ENCODE measurements around the gene CDK2AP2.
"Not testable (repeated sequence)": the region's sequence is repeated elsewhere in the genome, so short reads cannot be mapped to it uniquely, and the experiment has no call there.

The CDK2AP2 gene, protein sequence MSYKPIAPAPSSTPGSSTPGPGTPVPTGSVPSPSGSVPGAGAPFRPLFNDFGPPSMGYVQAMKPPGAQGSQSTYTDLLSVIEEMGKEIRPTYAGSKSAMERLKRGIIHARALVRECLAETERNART

DNA sequence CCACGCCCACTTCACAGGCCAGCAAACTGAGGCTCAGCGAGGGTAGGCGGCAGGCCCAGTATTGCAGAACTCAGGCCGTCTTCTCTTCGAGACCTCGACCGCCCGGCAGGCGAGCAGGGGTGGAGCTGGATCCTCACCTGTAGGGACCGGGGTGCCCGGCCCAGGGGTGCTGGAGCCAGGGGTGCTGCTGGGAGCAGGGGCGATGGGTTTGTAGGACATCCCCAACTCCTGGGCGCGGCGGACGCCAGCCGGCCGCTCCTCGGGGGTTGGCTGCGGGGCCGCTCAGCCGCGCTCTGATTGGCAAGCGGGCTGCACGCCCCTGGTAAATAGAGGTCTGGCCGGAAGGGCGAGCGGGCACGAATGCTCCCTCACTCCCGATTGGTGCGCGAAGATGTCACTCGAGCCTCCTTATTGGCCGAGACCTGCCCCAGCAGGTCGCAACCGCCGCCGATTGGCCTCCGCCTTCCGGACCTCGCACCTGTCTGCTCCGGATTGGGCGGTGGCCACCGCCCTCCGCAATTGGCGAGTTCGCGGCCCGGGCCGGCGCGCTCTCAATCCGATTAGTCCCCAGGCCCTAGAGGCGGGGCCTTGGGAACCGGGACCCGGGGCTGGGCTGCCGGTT lies at the start of gene CDK2AP2:
CDK2AP2 (minus strand) TSS at position 299 of the 622 bp plus-strand sequence; CDS start at position 219, 80 bp downstream.
- peak; percentile 98 for DNase-seq

- no peak for DNase-seq
Measured at GRCh38 chr11:67556244-67556643, 48.3 kb upstream of the CDK2AP2 start.

GRCh38 chr11:67551697-67552096 lies 43.7 kb upstream of the CDK2AP2 start:
- not testable (repeated sequence) for DNase-seq

DNA sequence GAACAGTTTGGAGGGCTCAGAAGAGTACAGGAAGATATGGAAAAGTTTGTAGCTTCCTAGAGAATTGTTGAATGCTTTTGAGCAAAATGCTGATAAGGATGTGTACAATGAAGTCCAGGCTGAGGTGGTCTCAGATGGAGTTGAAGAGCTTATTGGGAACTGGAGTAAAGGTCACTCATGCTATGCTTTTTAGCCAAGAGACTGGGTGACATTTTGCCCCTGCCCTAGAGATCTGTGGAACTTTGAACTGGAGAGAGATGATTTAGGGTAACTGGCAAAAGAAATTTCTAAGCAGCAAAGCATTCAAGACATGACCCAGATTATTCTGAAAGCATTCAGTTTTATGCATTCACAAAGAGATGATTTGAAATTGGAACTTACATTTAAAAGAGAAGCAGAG lies 43.2 kb upstream of the CDK2AP2 start:
- DNase-seq: no peak

DNA sequence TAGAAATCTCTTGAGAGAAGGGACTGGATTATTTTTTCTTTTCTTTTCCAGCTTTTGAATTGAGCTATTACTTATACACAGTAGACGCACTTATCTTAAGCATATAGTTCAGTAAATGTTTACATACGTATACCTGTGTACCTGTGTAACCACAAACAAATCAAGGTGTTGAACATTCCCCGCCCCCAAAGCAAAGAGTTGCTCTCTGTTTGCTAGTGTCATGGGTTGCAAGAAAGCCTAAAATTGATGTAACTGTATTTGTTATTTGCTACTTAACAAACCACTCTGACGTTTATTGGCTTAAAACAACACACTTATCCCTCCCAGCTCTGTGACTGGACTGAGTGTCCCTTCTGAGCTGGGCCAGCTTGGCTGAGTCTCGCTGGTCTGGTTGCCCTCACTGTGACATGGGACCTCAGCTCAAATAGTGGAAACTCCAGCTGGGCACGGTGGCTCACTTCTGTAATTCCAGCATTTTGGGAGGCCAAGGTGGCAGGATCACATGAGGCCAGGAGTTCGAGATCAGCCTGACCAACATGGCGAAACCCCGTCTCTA lies 40.7 kb upstream of the CDK2AP2 start:
- peak; percentile 49 for DNase-seq

DNA sequence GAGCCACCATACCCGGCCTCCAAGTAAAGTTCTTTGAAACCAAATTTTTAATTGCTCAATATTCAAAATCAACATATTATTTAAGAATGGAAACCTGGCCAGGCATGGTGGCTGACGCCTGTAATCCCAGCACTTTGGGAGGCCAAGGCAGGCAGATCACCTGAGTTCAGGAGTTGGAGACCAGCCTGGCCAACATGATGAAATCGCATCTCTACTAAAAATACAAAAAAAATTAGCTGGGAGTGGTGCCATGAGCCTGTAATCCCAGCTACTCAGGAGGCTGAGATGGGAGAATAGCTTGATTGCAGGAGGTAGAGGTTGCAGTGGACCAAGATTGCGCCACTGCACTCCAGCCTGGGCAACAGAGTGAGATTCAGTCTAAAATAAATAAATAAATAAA lies 40.1 kb upstream of the CDK2AP2 start:
- not testable (repeated sequence) for DNase-seq

GRCh38 chr11:67545280-67545679 lies 37.3 kb upstream of the CDK2AP2 start:
- DNase-seq: peak; percentile 12

DNA sequence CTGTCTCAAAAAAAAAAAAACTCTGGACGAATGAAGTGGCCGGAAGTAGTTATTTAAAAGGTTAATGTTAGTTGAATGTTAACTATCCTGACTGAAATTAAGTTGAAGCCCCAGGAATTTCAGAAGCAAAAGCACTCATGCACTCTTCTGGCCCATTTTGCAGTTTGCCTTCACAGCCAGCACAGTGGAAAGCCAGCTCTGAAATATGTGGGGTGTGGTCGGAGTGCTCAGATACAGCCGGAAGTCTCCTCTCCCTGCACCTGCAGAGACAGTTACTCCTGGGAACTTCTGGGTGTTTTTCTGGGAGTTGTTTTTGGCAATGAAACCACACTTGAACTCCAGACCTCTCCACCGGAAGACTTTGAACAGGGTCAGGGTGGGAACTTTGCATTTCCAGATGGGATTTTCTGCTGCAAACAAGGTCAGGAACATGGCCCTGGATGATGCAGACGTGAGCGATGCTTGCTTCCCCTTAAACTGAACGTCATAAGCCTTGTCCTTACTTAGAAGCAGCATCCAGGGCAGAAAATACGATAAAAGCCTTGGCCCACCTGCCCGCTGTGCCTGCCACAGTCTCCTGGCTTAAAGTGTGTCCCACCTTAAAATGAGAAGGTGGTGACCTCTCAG lies 36.8 kb upstream of the CDK2AP2 start:
- DNase-seq: no peak

DNA sequence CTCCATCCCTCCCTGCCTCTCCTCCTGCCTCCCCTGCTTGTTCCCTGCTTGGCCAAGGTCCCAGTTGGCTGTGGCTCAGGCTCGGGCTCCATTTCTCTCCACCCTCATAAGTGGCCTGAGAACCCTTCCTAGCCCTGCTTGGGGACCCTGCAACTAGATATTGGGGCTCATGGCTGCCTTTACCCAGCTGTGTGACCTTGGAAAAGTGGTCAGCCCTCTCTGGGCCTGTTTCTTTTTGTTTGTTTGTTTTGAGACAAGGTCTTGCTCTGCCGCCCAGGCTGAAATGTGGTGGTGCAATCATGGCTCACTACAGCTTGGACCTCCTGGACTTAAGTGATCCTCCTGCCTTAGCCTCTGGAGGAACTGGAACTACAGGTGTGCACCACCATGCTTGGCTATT lies 35.6 kb upstream of the CDK2AP2 start:
- no peak for DNase-seq

GRCh38 chr11:67542971-67543370 lies 35.0 kb upstream of the CDK2AP2 start:
- DNase-seq: no peak

GRCh38 chr11:67542169-67542568 lies 34.2 kb upstream of the CDK2AP2 start:
- no peak for DNase-seq

GRCh38 chr11:67541198-67541597 lies 33.2 kb upstream of the CDK2AP2 start:
- DNase-seq: no peak

GRCh38 chr11:67539550-67539949 lies 31.6 kb upstream of the CDK2AP2 start:
- no peak for DNase-seq

GRCh38 chr11:67538823-67539505 lies 31.0 kb upstream of the CDK2AP2 start:
- DNase-seq: no peak

DNA sequence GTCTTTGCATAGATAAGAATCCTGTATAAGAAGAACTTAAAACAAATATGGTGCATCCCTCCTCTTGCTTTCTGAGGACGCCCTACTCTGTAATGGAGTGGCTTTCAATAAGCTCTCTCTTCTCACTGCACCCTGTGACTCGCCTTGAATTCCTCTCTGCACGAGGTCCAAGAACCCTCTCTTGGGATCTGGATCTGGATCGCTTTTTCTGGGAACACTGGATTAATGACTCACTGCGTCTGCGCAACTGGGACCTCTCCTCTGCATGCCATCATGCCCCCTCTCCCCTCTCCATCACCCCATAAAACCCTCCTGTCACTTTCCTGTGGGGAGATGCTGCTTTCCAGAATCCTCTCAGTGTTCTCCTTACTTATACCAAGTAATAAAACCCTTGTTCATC lies 30.3 kb upstream of the CDK2AP2 start:
- DNase-seq: no peak

GRCh38 chr11:67535561-67535960 lies 27.6 kb upstream of the CDK2AP2 start:
- no peak for DNase-seq

DNA sequence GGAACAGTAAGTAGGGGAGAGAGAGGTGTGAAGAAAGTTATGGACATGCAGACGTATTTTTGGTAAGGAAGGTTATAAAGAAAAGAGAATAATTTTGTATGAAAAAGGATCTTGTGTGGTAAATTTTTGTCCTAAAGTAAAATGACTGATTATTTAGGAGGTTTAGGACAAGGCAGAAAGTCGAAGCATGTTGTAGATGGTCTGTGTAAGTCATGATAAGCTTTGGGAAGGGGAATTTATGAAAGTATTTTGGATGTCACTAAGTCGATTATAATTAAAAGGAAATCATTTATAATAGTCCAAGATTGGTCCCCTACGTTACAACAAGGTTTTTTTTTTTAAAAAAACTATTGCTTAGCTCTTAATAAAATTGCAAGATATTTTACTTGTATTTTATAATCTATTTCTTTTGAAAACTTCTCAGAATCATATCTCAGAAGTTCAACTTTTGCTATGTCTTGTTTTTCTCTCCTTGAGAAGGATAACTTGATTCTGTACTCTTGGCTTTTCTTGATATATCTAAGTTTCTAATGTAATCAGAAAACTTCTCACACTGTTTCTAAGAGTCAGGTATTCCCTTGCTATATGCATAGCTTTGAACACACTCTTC lies 26.2 kb upstream of the CDK2AP2 start:
- no peak for DNase-seq

GRCh38 chr11:67532889-67533288 lies 24.9 kb upstream of the CDK2AP2 start:
- DNase-seq: no peak

GRCh38 chr11:67530282-67530592 lies 22.3 kb upstream of the CDK2AP2 start:
- no peak for DNase-seq

DNA sequence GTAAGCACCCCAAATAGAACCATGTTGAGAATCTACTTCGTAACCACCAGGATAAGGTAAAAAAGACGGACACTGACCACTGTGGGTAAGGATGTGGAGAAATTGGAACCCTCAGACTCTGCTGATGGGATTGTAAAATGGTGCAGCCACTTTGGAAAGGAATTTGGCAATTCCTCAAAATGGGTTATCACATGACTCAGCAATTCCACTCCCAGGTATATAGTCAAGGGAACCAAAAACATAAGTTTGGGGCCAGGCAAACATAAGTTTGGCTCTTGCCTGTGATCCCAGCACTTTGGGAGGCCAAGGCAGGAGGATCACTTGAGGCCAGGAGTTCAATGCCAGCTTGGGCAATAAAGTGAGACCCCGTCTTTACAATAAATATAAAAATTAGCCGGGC lies 20.4 kb upstream of the CDK2AP2 start:
- no peak for DNase-seq

DNA sequence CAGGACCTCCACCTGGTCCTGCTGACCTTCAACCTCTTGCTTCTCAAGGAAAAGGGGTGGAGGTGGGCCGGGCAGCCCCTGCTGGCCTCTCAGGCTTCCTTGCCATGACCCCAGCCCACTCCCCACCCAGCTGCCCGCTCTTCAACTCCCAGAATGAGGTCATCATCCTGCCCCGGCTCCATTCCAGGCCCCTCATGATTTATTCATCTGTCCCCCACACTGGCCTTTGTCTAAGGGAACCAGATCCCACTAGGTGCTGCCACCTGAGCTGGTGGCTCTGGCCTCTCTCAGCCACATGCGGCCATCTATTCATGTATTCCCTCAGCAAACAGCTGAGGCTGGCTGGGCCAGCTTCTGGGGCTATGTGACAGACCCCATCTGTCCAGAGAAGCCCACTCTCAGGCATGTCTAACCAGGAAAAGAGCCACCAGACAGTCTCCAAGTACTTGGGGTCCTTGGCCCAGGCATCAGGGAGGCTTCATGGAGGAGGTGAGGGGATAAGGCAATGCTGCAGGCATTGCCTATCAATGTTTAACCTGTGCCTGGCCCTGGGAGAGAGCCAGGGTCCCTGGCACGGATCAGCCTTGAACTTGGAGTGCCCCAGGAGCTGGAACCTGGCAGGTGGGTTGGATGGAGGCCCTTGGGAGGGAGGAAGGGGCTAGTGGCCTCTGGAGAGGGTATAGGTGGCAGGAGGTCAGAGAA lies 17.5 kb upstream of the CDK2AP2 start:
- DNase-seq: no peak

DNA sequence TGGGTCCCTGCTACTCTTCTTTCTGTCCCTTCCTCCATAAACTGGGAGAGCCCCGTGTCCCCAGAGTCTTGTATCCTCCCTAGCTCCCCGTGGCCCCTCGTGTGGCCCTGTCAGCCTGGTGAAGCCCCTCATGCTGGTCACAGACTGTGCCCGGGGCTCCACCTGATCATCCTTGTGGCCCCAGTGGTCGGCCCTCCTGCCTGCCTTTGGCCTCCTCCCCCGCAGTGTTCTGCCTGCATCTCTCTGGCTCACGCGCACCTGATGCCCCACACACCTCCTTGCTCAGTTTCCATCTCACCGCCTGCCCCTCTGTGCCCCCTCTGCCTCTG lies 16.5 kb upstream of the CDK2AP2 start:
- no peak for DNase-seq
